SK-N-SH treated with all-trans-retinoic acid at 6 μM for 48 hours (cell line): ENCODE measurements around the gene RESP18.

Experiments used
- ATAC-seq: fragments of 200-7000 bp; cut with Tn5 transposase; 3 replicates; pipeline ENCODE4 v1.9.1; 2020; ENCODE audit warnings: mild to moderate bottlenecking, moderate library complexity
- ARNTL ChIP-seq: fragments of 450-650 bp; formaldehyde crosslinking; IDR thresholded peaks from 2 replicates; pipeline ENCODE4 v1.5.0; 2020; ENCODE audit warnings: low read depth, mild to moderate bottlenecking, moderate library complexity, borderline replicate concordance
- BACH2 ChIP-seq: fragments of 250-450 bp; sonication (Bioruptor Pico); IDR thresholded peaks from 2 replicates; pipeline ENCODE4 v1.9.0; 2021; ENCODE audit warnings: mild to moderate bottlenecking, borderline replicate concordance
- CREB5 ChIP-seq: fragments of 250-450 bp; sonication (Bioruptor Pico); IDR thresholded peaks from 2 replicates; pipeline ENCODE4 v1.5.1; 2020; ENCODE audit warnings: low read depth, mild to moderate bottlenecking, moderate library complexity
- CSDC2 ChIP-seq: fragments of 250-450 bp; sonication (Bioruptor Pico); IDR thresholded peaks from 2 replicates; pipeline ENCODE4 v1.5.0; 2020; ENCODE audit warnings: mild to moderate bottlenecking, moderate library complexity
- CSRNP3 ChIP-seq: fragments of 250-450 bp; sonication (Bioruptor Pico); IDR thresholded peaks from 2 replicates; pipeline ENCODE4 v1.5.1; 2021; ENCODE audit warnings: mild to moderate bottlenecking, moderate library complexity
- ESRRG ChIP-seq: fragments of 250-450 bp; sonication (Bioruptor Pico); IDR thresholded peaks from 2 replicates; pipeline ENCODE4 v1.6.1; 2021; ENCODE audit warnings: mild to moderate bottlenecking
- GLIS3 ChIP-seq: fragments of 250-450 bp; sonication (Bioruptor Pico); IDR thresholded peaks from 2 replicates; pipeline ENCODE4 v1.5.0; 2020; ENCODE audit warnings: mild to moderate bottlenecking, moderate library complexity
- OSR1 ChIP-seq: fragments of 250-450 bp; sonication (Bioruptor Pico); IDR thresholded peaks from 2 replicates; pipeline ENCODE4 v1.8.0; 2022; ENCODE audit warnings: moderate library complexity, mild to moderate bottlenecking, inconsistent platforms
- PATZ1 ChIP-seq: fragments of 250-450 bp; sonication (Bioruptor Pico); IDR thresholded peaks from 2 replicates; pipeline ENCODE4 v1.8.0; 2020; ENCODE audit warnings: mild to moderate bottlenecking, moderate library complexity, borderline replicate concordance
- POU6F1 ChIP-seq: fragments of 250-450 bp; sonication (Bioruptor Pico); IDR thresholded peaks from 2 replicates; pipeline ENCODE4 v1.8.0; 2021; ENCODE audit warnings: low read depth, mild to moderate bottlenecking, moderate library complexity, borderline replicate concordance
- TOX ChIP-seq: fragments of 250-450 bp; sonication (Bioruptor Pico); IDR thresholded peaks from 2 replicates; pipeline ENCODE4 v1.8.0; 2021; ENCODE audit warnings: mild to moderate bottlenecking, moderate library complexity, borderline replicate concordance
- TSHZ2 ChIP-seq: fragments of 250-450 bp; sonication (Bioruptor Pico); IDR thresholded peaks from 2 replicates; pipeline ENCODE4 v1.5.0; 2020; ENCODE audit warnings: mild to moderate bottlenecking, moderate library complexity
- ZFP3 ChIP-seq: fragments of 250-450 bp; sonication (Bioruptor Pico); IDR thresholded peaks from 2 replicates; pipeline ENCODE4 v1.5.0; 2020; ENCODE audit warnings: mild to moderate bottlenecking, moderate library complexity
- ZFP30 ChIP-seq: fragments of 450-650 bp; formaldehyde crosslinking; IDR thresholded peaks from 2 replicates; pipeline ENCODE4 v1.5.0; 2022; ENCODE audit warnings: mild to moderate bottlenecking, moderate library complexity
- ZNF565 ChIP-seq: fragments of 450-650 bp; formaldehyde crosslinking; conservative IDR thresholded peaks from 2 replicates; pipeline ENCODE4 v1.5.0; 2020; ENCODE audit warnings: low read depth, mild to moderate bottlenecking, moderate library complexity
- ZNF70 ChIP-seq: fragments of 450-650 bp; formaldehyde crosslinking; IDR thresholded peaks from 2 replicates; pipeline ENCODE4 v1.5.0; 2020; ENCODE audit warnings: mild to moderate bottlenecking, moderate library complexity

Gene RESP18

GRCh38 chr2:219354582-219354981 is 22.0 kb upstream of the RESP18 start (continued):
- TF ChIP-seq TOX (CRISPR knock-in tag), result no peak
- TF ChIP-seq CSRNP3 (CRISPR knock-in tag), result no peak
- no peak for TF ChIP-seq BACH2 (CRISPR knock-in tag)
- no peak for TF ChIP-seq CREB5 (CRISPR knock-in tag)
- TF ChIP-seq POU6F1 (CRISPR knock-in tag), result no peak
- no peak for TF ChIP-seq ESRRG

- TF ChIP-seq ARNTL (CRISPR knock-in tag) (no peak), TSHZ2 (CRISPR knock-in tag) (no peak), CSDC2 (no peak), ZNF70 (CRISPR knock-in tag) (no peak), TOX (CRISPR knock-in tag) (no peak), PATZ1 (no peak), ZFP3 (CRISPR knock-in tag) (no peak), CREB5 (CRISPR knock-in tag) (no peak)
- ATAC-seq, result no peak
These were observed 20.6 kb upstream of the RESP18 start for GRCh38 chr2:219353129-219353528.

GRCh38 chr2:219352448-219353023 is 20.0 kb upstream of the RESP18 start:
- ATAC-seq, result peak; percentile 89
- no peak for TF ChIP-seq BACH2 (CRISPR knock-in tag)
- no peak for TF ChIP-seq CSDC2
- TF ChIP-seq CREB5 (CRISPR knock-in tag), result no peak
- no peak for TF ChIP-seq TSHZ2 (CRISPR knock-in tag)
- TF ChIP-seq TOX (CRISPR knock-in tag), result no peak
- TF ChIP-seq ZNF565, result no peak
- TF ChIP-seq OSR1, result no peak
- no peak for TF ChIP-seq GLIS3 (CRISPR knock-in tag)
- no peak for TF ChIP-seq ZFP30
